Ovary (tissue), 9 donors: Measurements from ENCODE around the gene FHAD1. TPM values are rescaled to one million over a fixed set of nuclear protein-coding genes. Genes with fewer than 3 reads are reported as not detected.

ENCODE experiments used
- DNase-seq, 5 donors: peaks; one replicate each; pipeline ENCODE4 v3.0.0-alpha.2; 2019 to 2020
- H3K27ac ChIP-seq, 2 donors: fragments of 200-600 bp; one replicate each; pipeline versions ENCODE4 v1.5.1 to v1.8.0; 2019 to 2022
- H3K27me3 ChIP-seq: fragments of 200-600 bp; one replicate; pipeline ENCODE4 v1.8.0; 2022
- H3K36me3 ChIP-seq: fragments of 200-600 bp; sonication (generic); one replicate; pipeline ENCODE4 v1.5.1; 2019
- H3K4me1 ChIP-seq: one replicate; pipeline ENCODE4 v1.8.1; 2013; ENCODE audit warnings: mild to moderate bottlenecking, moderate library complexity; ENCODE audit not compliant: insufficient read depth
- H3K4me3 ChIP-seq: fragments of 200-600 bp; sonication (generic); one replicate; pipeline ENCODE4 v1.5.1; 2017
- H3K9me3 ChIP-seq, 2 donors: fragments of 200-600 bp in 1 of 2; sonication (generic) in 1 of 2; one replicate each; pipeline versions ENCODE4 v1.5.1 to v1.8.1; 2013 to 2019; ENCODE audit warnings: mild to moderate bottlenecking in 1 of 2, moderate library complexity in 1 of 2
- CTCF ChIP-seq, 3 donors: fragments of 450-650 bp in 2 of 3; fragments of 200-600 bp in 1 of 3; IDR thresholded peaks; one replicate each; pipeline versions ENCODE4 v1.5.1 to v1.8.0; 2016 to 2022; ENCODE audit warnings: antibody characterized with exemption in 3 of 3, mild to moderate bottlenecking in 1 of 3
- EP300 ChIP-seq: sonication (generic); formaldehyde crosslinking; IDR thresholded peaks from one replicate; pipeline ENCODE4 v1.6.1; 2017; ENCODE audit warnings: antibody characterized with exemption
- POLR2A ChIP-seq: fragments of 450-650 bp; IDR thresholded peaks from one replicate; pipeline ENCODE4 v1.6.1; 2017; ENCODE audit warnings: antibody characterized with exemption, mild to moderate bottlenecking, moderate library complexity
- WGBS, 3 donors: extraction: QIAGEN DNeasy Blood & Tissue Kit in 1 of 3; methylation state at CpG; one replicate each; pipeline versions ENCODE4 v1.1.5 to v1.1.7; 2013 to 2017; 5-methylcytosine and 5-hydroxymethylcytosine counted together
- intact Hi-C, 4 donors: fragments of 100-400 bp; cut with DNase I; formaldehyde crosslinking; loops; one replicate each; pipeline versions ENCODE4 v1.11.0 to v1.15.1; 2022 to 2023
- polyA plus RNA-seq, 2 donors: library from polyadenylated mRNA; stranded (reverse); fragments of 200-250 nt in 1 of 2; fragments of 350-450 nt in 1 of 2; fragmentation: Illumina TruSeq in 1 of 2; extraction: RNeasy Lipid Tissue Mini Kit (QIAGEN cat#74804) in 1 of 2; gene quantifications; one replicate each; pipeline ENCODE4 v1.2.3, GENCODE V29; 2013 to 2014
- total RNA-seq, 7 donors: library from RNA; depleted of rRNA in 2 of 7; stranded (reverse); fragments of >200 nt in 2 of 7; fragmentation: NEBNext Ultra II Directional in 3 of 7; extraction: Animal tissue kit (Norgen Biotek cat#: 25700) in 3 of 7; gene quantifications; one replicate each; pipeline versions ENCODE4 v1.1.0 to v1.2.4, GENCODE V29; 2016 to 2023
- donor health status: DM: no; HTN: no; CAD: no; lungs with moderate emphysema.
- donor health status: DM: no; HTN: no; CAD: no.
- donor health status: Bipolar disorder and iron deficiency.
- donor health status: DM: yes; HTN: yes; CAD: no.
- donor health status: DM: no; HTN: no; CAD: no.
- donor health status: DM: yes; HTN: yes; CAD: no.

The FHAD1 gene
- total and polyA plus RNA-seq, 9 donors, result 0.40 to 23.0 (median 1.4) TPM

- no peak overlapping the region for H3K4me3 ChIP-seq
- H3K27ac ChIP-seq, result no peak overlapping the region
- no peaks in the 10 kb centered on the region for H3K9me3 ChIP-seq
- peaks cover 2% of the 10 kb centered on the region for H3K4me1 ChIP-seq
- TF ChIP-seq CTCF (IDR thresholded peaks at IDR 0.05), result no peak
- TF ChIP-seq EP300, result no peak
- TF ChIP-seq POLR2A, result no peak
- DNase-seq, result no peak
- intact Hi-C loops, result no loop called here
- WGBS, 3 donors, result 86 to 93% (median 87%) methylated on average over 4 of the region's 4 CpGs
- H3K27me3 ChIP-seq, result no peaks in the 10 kb centered on the region
- H3K36me3 ChIP-seq, result no peaks in the 10 kb centered on the region
Measured at GRCh38 chr1:15342408-15342967, 95.5 kb downstream of the FHAD1 start.

DNA sequence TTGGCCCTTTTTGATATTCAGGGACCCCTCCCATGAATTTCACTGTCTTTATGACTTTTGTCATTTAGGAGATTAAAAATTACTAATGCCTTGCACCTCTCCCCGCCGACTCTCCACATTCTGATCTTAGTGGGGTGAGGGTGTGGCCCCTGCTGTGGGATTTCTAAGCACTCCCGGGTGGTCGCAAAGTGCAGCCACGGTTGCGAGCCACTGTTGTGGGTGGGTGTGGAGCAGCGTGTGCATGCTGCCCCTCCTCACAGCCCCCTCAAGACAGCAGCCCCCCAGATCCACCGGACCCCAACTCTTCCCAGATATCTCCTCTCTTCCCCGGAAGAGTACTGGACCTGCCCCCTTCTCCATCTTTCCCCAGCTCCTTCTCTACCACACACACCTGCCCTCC, 96.1 kb downstream of the FHAD1 start:
- Histone ChIP-seq H3K36me3 (no peaks in the 10 kb centered on the region), H3K4me1 (peaks cover 2% of the 10 kb centered on the region), H3K27me3 (no peaks in the 10 kb centered on the region), H3K4me3 (no peak overlapping the region), H3K27ac (no peak overlapping the region), H3K9me3 (no peaks in the 10 kb centered on the region)
- no peak for DNase-seq
- WGBS, 3 donors, result 69 to 87% (median 76%) methylated on average over 9 of the region's 9 CpGs
- intact Hi-C loops, result no loop called here
- TF ChIP-seq CTCF (IDR thresholded peaks at IDR 0.05), result no peak
- TF ChIP-seq EP300, result no peak

DNA sequence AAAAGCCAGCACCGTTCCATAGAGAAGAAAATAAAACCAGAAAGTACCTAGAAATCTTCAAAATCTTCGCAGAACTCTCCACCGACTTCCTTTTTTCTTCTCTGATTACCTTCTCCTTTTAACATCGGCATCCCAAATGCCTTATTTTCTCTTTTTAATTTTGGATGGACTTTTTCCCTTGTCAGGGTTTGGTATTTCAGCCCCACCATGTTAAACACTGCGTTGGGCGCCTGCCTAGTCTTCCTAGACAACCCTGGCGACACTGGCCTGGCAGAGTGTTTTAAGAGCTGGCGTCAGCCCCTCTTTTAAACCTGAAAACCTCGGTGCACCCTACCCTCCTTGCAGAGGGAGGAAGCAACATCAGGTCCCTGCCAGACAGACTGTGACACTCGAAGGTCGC, 96.7 kb downstream of the FHAD1 start:
- no peak overlapping the region for H3K27ac ChIP-seq
- H3K9me3 ChIP-seq, result no peaks in the 10 kb centered on the region
- peak; percentile 49 to 78 (median 64) for DNase-seq
- H3K4me1 ChIP-seq, result peaks cover 2% of the 10 kb centered on the region
- H3K36me3 ChIP-seq, result no peaks in the 10 kb centered on the region
- no peaks in the 10 kb centered on the region for H3K27me3 ChIP-seq
- no peak overlapping the region for H3K4me3 ChIP-seq
- intact Hi-C loops, result no loop called here
- 20 to 32% (median 20%) methylated on average over 11 of the region's 11 CpGs for WGBS, 3 donors
- TF ChIP-seq POLR2A (no peak), CTCF (IDR thresholded peaks at IDR 0.05) (no peak), EP300 (no peak)

- no peak for TF ChIP-seq CTCF (IDR thresholded peaks at IDR 0.05)
- TF ChIP-seq EP300, result no peak
- no peak for TF ChIP-seq POLR2A
- Histone ChIP-seq H3K36me3 (no peaks in the 10 kb centered on the region), H3K9me3 (no peaks in the 10 kb centered on the region), H3K4me3 (no peak overlapping the region), H3K4me1 (peaks cover 2% of the 10 kb centered on the region), H3K27ac (no peak overlapping the region), H3K27me3 (no peaks in the 10 kb centered on the region)
- no peak for DNase-seq
- WGBS, 3 donors, result 91 to 97% (median 96%) methylated on average over 3 of the region's 3 CpGs
- intact Hi-C loops, result no loop called here
Measured at GRCh38 chr1:15344380-15344779, 97.4 kb downstream of the FHAD1 start.
